WTC11 (cell line): ENCODE measurements around the gene KMT2D.

Experiments used
- FOXJ3 ChIP-seq: sonication (generic); formaldehyde crosslinking; IDR thresholded peaks from 2 replicates; pipeline ENCODE4 v1.9.0; 2021; ENCODE audit warnings: missing genetic modification reagents, mild to moderate bottlenecking, borderline replicate concordance
- ZNF416 ChIP-seq: fragments of 250-450 bp; sonication (Bioruptor Pico); IDR thresholded peaks from 2 replicates; pipeline ENCODE4 v1.9.0; 2021; ENCODE audit warnings: mild to moderate bottlenecking, inconsistent platforms
- ZNF423 ChIP-seq: fragments of 250-450 bp; sonication (Bioruptor Pico); IDR thresholded peaks from 2 replicates; pipeline ENCODE4 v2.1.2; 2022; ENCODE audit warnings: mild to moderate bottlenecking, moderate library complexity
- TF ChIP-seq, protein P1 (sequence below): fragments of 200-600 bp; IDR thresholded peaks from 2 replicates; pipeline ENCODE4 v1.8.0; 2022; ENCODE audit warnings: antibody characterized with exemption

DNA sequence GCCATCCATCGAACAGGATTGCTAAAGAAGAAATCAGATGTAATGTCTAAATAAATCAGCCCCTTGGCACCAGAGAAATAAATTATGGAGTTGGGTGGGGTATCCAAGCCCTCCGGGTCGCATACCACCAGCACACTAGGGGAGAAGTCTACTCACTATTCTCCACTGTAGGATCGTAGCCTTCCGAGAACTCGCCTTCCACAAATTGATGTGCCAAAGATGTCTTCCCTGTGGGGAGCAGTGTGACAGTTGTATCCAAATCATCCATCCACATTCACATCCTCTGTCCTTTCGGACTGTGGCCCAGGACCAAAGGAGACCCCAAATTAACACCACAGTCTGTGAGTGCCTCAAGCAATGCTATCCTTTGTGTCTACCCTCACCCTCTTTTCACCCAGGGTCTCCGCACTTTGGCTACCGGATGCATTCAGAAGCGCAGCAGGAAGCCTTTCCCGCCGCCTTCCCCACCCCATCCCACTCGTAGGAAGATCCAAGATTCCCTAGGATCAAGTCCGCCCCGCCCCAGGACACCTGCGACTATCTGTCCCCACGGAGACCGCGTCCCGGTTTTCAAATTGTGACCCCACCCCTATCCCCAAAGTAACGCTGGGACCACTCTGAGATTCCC lies 8.4 kb upstream of the KMT2D start:
- TF ChIP-seq FOXJ3 (CRISPR knock-in tag) (no peak), ZNF416 (CRISPR knock-in tag) (no peak), ZNF423 (CRISPR knock-in tag) (no peak)
- TF ChIP-seq, protein P1, sequence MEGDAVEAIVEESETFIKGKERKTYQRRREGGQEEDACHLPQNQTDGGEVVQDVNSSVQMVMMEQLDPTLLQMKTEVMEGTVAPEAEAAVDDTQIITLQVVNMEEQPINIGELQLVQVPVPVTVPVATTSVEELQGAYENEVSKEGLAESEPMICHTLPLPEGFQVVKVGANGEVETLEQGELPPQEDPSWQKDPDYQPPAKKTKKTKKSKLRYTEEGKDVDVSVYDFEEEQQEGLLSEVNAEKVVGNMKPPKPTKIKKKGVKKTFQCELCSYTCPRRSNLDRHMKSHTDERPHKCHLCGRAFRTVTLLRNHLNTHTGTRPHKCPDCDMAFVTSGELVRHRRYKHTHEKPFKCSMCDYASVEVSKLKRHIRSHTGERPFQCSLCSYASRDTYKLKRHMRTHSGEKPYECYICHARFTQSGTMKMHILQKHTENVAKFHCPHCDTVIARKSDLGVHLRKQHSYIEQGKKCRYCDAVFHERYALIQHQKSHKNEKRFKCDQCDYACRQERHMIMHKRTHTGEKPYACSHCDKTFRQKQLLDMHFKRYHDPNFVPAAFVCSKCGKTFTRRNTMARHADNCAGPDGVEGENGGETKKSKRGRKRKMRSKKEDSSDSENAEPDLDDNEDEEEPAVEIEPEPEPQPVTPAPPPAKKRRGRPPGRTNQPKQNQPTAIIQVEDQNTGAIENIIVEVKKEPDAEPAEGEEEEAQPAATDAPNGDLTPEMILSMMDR = no peak
